Keratinocyte (primary cell): ENCODE data around the gene DNAI2. TPM values are rescaled to one million over a fixed set of nuclear protein-coding genes. Genes with fewer than 3 reads are reported as not detected.

Experiments
- DNase-seq: peaks from one replicate; pipeline ENCODE4 v3.0.0-alpha.2; 2011; ENCODE audit warnings: low read depth, missing footprints, low spot score
- FAIRE-seq: peaks from 2 replicates; lab custom pipeline; 2011; peaks lifted over from hg19 to GRCh38; lab: Jason Lieb, UNC
- H2AFZ ChIP-seq: 2 replicates; pipeline ENCODE4 v1.6.0; 2012; ENCODE audit warnings: low read length, control low read depth, inconsistent platforms; ENCODE audit not compliant: control insufficient read depth
- H3K27ac ChIP-seq: 2 replicates; pipeline ENCODE4 v1.5.1; 2011; ENCODE audit warnings: low read length; ENCODE audit not compliant: control insufficient read depth, insufficient read depth
- H3K27me3 ChIP-seq: 3 replicates; pipeline ENCODE4 v1.6.0; 2011; ENCODE audit warnings: low read length; ENCODE audit not compliant: control insufficient read depth, insufficient read depth; ENCODE audit errors: extremely low read depth
- H3K36me3 ChIP-seq, 2 experiments: 2 replicates in 1 of 2; 3 replicates in 1 of 2; pipeline ENCODE4 v1.5.1; 2011; ENCODE audit warnings: low read length in 2 of 2, mild to moderate bottlenecking in 1 of 2; ENCODE audit not compliant: control insufficient read depth in 2 of 2, insufficient read depth in 2 of 2; ENCODE audit errors: extremely low read depth in 1 of 2
- H3K4me1 ChIP-seq: 3 replicates; pipeline ENCODE4 v1.5.1; 2011; ENCODE audit warnings: low read length; ENCODE audit not compliant: control insufficient read depth, insufficient read depth; ENCODE audit errors: extremely low read depth
- H3K4me2 ChIP-seq: 3 replicates; pipeline ENCODE4 v1.6.0; 2011; ENCODE audit warnings: low read depth, low read length; ENCODE audit not compliant: control insufficient read depth, insufficient read depth; ENCODE audit errors: extremely low read depth
- H3K4me3 ChIP-seq, 3 experiments: fragments of 200-600 bp in 1 of 3; sonication (generic) in 1 of 3; 2 replicates in 2 of 3; 3 replicates in 1 of 3; pipeline ENCODE4 v1.5.1; 2011 to 2016; ENCODE audit warnings: low read length in 3 of 3, mild to moderate bottlenecking in 3 of 3, control low read depth in 2 of 3, inconsistent platforms in 1 of 3, low read depth in 1 of 3, mixed read lengths in 1 of 3, mixed run types in 1 of 3, moderate library complexity in 1 of 3; ENCODE audit not compliant: control insufficient read depth in 2 of 3, insufficient read depth in 2 of 3; ENCODE audit errors: extremely low read depth in 1 of 3
- H3K79me2 ChIP-seq: 2 replicates; pipeline ENCODE4 v1.6.0; 2012; ENCODE audit warnings: low read length; ENCODE audit not compliant: control insufficient read depth, insufficient read depth
- H3K9ac ChIP-seq: 3 replicates; pipeline ENCODE4 v1.6.0; 2011; ENCODE audit warnings: low read length; ENCODE audit not compliant: control insufficient read depth, insufficient read depth; ENCODE audit errors: extremely low read depth
- H3K9me1 ChIP-seq: 3 replicates; pipeline ENCODE4 v1.6.0; 2011; ENCODE audit warnings: low read length; ENCODE audit not compliant: control insufficient read depth, insufficient read depth; ENCODE audit errors: extremely low read depth
- H3K9me3 ChIP-seq: 2 replicates; pipeline ENCODE4 v1.5.1; 2012; ENCODE audit warnings: low read depth, low read length; ENCODE audit not compliant: control insufficient read depth
- H4K20me1 ChIP-seq: 3 replicates; pipeline ENCODE4 v1.6.0; 2011; ENCODE audit warnings: low read length; ENCODE audit not compliant: control insufficient read depth, insufficient read depth; ENCODE audit errors: extremely low read depth
- CTCF ChIP-seq, 3 experiments: IDR thresholded peaks in 1 of 3; conservative IDR thresholded peaks in 1 of 3; optimal IDR thresholded peaks in 1 of 3; 2 replicates in 2 of 3; 3 replicates in 1 of 3; pipeline versions ENCODE3 to v1.5.1; 2011; ENCODE audit warnings: low read length in 3 of 3, mild to moderate bottlenecking in 3 of 3, moderate library complexity in 2 of 3, control low read depth in 1 of 3, inconsistent platforms in 1 of 3; ENCODE audit not compliant: insufficient read depth in 2 of 3; ENCODE audit errors: extremely low read depth in 1 of 3
- EZH2 ChIP-seq: IDR thresholded peaks from one replicate; pipeline ENCODE4 v1.6.1; 2012; ENCODE audit warnings: inconsistent platforms, mild to moderate bottlenecking, low read length, moderate library complexity
- dilution Hi-C: fragments of 300-500 bp; cut with MboI; formaldehyde crosslinking; loops from one replicate; pipeline ENCODE4 v1.7.0; 2020; ENCODE audit warnings: low sequenced_read_pairs; ENCODE audit not compliant: extremely low pct_ligation_motif_present
- polyA plus RNA-seq, 5 experiments: library from polyadenylated mRNA; depleted of rRNA in 3 of 5; stranded (reverse) in 3 of 5; stranded (forward) in 1 of 5; unstranded in 1 of 5; fragments of >200 nt; gene quantifications; 1 replicate in 1 of 5; 2 replicates in 3 of 5; 3 replicates in 1 of 5; pipeline versions ENCODE4 v1.2.1 to v1.2.3, GENCODE V29; 2011 to 2012; ENCODE audit warnings: missing spikeins in 2 of 5, low read depth in 1 of 5, low replicate concordance in 1 of 5

DNAI2 gene
- polyA plus RNA-seq, 1 donor (not counting 4 experiments of a cell fraction or from before 2014, with no cell fraction given) = not detected

GRCh38 chr17:74337834-74338500 is 63.9 kb downstream of the DNAI2 start:
- Histone ChIP-seq H4K20me1 (no peaks in the 10 kb centered on the region), H3K79me2 (no peaks in the 10 kb centered on the region), H2AFZ (no peak overlapping the region), H3K4me3 (no peak overlapping the region), H3K4me1 (no peaks in the 10 kb centered on the region), H3K36me3 (no peaks in the 10 kb centered on the region), H3K27ac (no peak overlapping the region), H3K4me2 (no peak overlapping the region), H3K27me3 (peaks cover 23% of the 10 kb centered on the region), H3K9me3 (no peaks in the 10 kb centered on the region), H3K9ac (no peak overlapping the region), H3K9me1 (no peaks in the 10 kb centered on the region)
- TF ChIP-seq EZH2 (no peak), CTCF (optimal IDR thresholded peaks at IDR 0.05 in 1 of 3, IDR thresholded peaks at IDR 0.05 in 1 of 3, conservative IDR thresholded peaks at IDR 0.05 in 1 of 3; ENCODE audit: extremely low read depth in 1 of 3, insufficient read depth in 2 of 3, low read length in 3 of 3) (no peak)
- dilution Hi-C loops = no loop called here
- FAIRE-seq (no peak), DNase-seq (no peak)

- Histone ChIP-seq H2AFZ (no peak overlapping the region), H3K9me3 (no peaks in the 10 kb centered on the region), H3K9ac (no peak overlapping the region), H3K4me3 (no peak overlapping the region), H3K4me1 (no peaks in the 10 kb centered on the region), H3K4me2 (no peak overlapping the region), H3K79me2 (no peaks in the 10 kb centered on the region), H3K27me3 (peaks cover 20% of the 10 kb centered on the region), H3K36me3 (no peaks in the 10 kb centered on the region), H3K27ac (no peak overlapping the region), H3K9me1 (no peaks in the 10 kb centered on the region), H4K20me1 (no peaks in the 10 kb centered on the region)
- FAIRE-seq = no peak
- dilution Hi-C loops = no loop called here
- no peak for DNase-seq
- TF ChIP-seq EZH2 (no peak), CTCF (optimal IDR thresholded peaks at IDR 0.05 in 1 of 3, IDR thresholded peaks at IDR 0.05 in 1 of 3, conservative IDR thresholded peaks at IDR 0.05 in 1 of 3; ENCODE audit: extremely low read depth in 1 of 3, insufficient read depth in 2 of 3, low read length in 3 of 3) (no peak)
Observed at GRCh38 chr17:74339537-74340195, 65.6 kb downstream of the DNAI2 start.
